ENCODE measurements around the gene C4orf54. TPM values are rescaled to one million over a fixed set of nuclear protein-coding genes. Genes with fewer than 3 reads are reported as not detected.

The C4orf54 gene
- total RNA-seq, 1 experiment from 2014 or later, result not detected

- H3K9me3 ChIP-seq (ENCODE audit: control insufficient read depth, insufficient read depth, low read depth, low read length), result no peaks in the 10 kb centered on the region
- H3K4me1 ChIP-seq (ENCODE audit: control insufficient read depth, insufficient read depth, low read length), result no peaks in the 10 kb centered on the region
- no peaks in the 10 kb centered on the region for H3K27me3 ChIP-seq (ENCODE audit: control insufficient read depth, insufficient read depth, low read length)
- BruUV-seq (replicated peaks), result no TSS peak
- CTCF ChIA-PET, result no interaction called here
- no peaks in the 10 kb centered on the region for H3K36me3 ChIP-seq (ENCODE audit: control insufficient read depth, insufficient read depth, low read length)
- ATAC-seq (no peak), DNase-seq (ENCODE audit: low read depth, low spot score) (no peak)
- no peak overlapping the region for H3K4me3 ChIP-seq (ENCODE audit: low read depth in 2 of 2, low read length in 2 of 2)
- intact Hi-C loops (cut with micrococcal nuclease; ENCODE audit: unreplicated experiment) (no loop called here), in situ Hi-C loops (cut with HindIII; ENCODE audit: low pct_unique_long_range_greater_than_20kb, low sequenced_read_pairs) (no loop called here)
- POLR2A ChIA-PET, result no interaction called here
- no peak overlapping the region for H3K27ac ChIP-seq (ENCODE audit: low read length)
- TF ChIP-seq REST (IDR thresholded peaks at IDR 0.05; ENCODE audit: insufficient read depth in 1 of 2, low read depth in 2 of 2, low read length in 1 of 2) (no peak), TCF7L2 (IDR thresholded peaks at IDR 0.05; ENCODE audit: low read depth, low read length) (no peak), CTCF (IDR thresholded peaks at IDR 0.05) (no peak), POLR2AphosphoS5 (IDR thresholded peaks at IDR 0.05; ENCODE audit: low read depth, low read length) (no peak), SIN3A (IDR thresholded peaks at IDR 0.05; ENCODE audit: borderline replicate concordance, insufficient read depth, low read depth, low read length) (no peak)
Observed at GRCh38 chr4:99679976-99680375, 22.3 kb upstream of the C4orf54 start.

- POLR2A ChIA-PET, result no interaction called here
- Histone ChIP-seq H3K9me3 (ENCODE audit: control insufficient read depth, insufficient read depth, low read depth, low read length) (no peaks in the 10 kb centered on the region), H3K27me3 (ENCODE audit: control insufficient read depth, insufficient read depth, low read length) (no peaks in the 10 kb centered on the region), H3K36me3 (ENCODE audit: control insufficient read depth, insufficient read depth, low read length) (no peaks in the 10 kb centered on the region), H3K4me1 (ENCODE audit: control insufficient read depth, insufficient read depth, low read length) (no peaks in the 10 kb centered on the region), H3K4me3 (ENCODE audit: low read depth in 2 of 2, low read length in 2 of 2) (no peak overlapping the region), H3K27ac (ENCODE audit: low read length) (no peak overlapping the region)
- in situ Hi-C loops (cut with HindIII; ENCODE audit: low pct_unique_long_range_greater_than_20kb, low sequenced_read_pairs) (no loop called here), intact Hi-C loops (cut with micrococcal nuclease; ENCODE audit: unreplicated experiment) (no loop called here)
- BruUV-seq (replicated peaks), result no TSS peak
- CTCF ChIA-PET, result no interaction called here
- no peak for DNase-seq (ENCODE audit: low read depth, low spot score)
- ATAC-seq, result no peak
- TF ChIP-seq TCF7L2 (IDR thresholded peaks at IDR 0.05; ENCODE audit: low read depth, low read length) (no peak), REST (IDR thresholded peaks at IDR 0.05; ENCODE audit: insufficient read depth in 1 of 2, low read depth in 2 of 2, low read length in 1 of 2) (no peak), CTCF (IDR thresholded peaks at IDR 0.05) (no peak), POLR2AphosphoS5 (IDR thresholded peaks at IDR 0.05; ENCODE audit: low read depth, low read length) (no peak), SIN3A (IDR thresholded peaks at IDR 0.05; ENCODE audit: borderline replicate concordance, insufficient read depth, low read depth, low read length) (no peak)
Observed at GRCh38 chr4:99679204-99679603, 21.6 kb upstream of the C4orf54 start.
